Activated CD4-positive, alpha-beta T cell treated with anti-CD3 and anti-CD28 coated beads, Interleukin-2, amount 50 U/mL, for 16 hours (primary cell): ENCODE results near the gene KAT14.
"Not testable (repeated sequence)": the region's sequence is repeated elsewhere in the genome, so short reads cannot be mapped to it uniquely, and the experiment has no call there.

Experiments used
- DNase-seq: peaks from one replicate; pipeline ENCODE4 v3.0.0-alpha.2; 2020

The KAT14 gene

GRCh38 chr20:18137412-18138265 is at the start of gene KAT14, which contains the start of gene PET117:
TSS of gene KAT14 (plus strand) at chr20:18137863. CDS start at chr20:18142661, 4,798 bp downstream.
TSS of gene PET117 (plus strand) at chr20:18137863. CDS start at chr20:18137956, 93 bp downstream.
- DNase-seq: peak; percentile 90

- not testable (repeated sequence) for DNase-seq
These were observed 49.4 kb upstream of the KAT14 start for GRCh38 chr20:18088298-18088697.

GRCh38 chr20:18088841-18089240 is 48.8 kb upstream of the KAT14 start:
- DNase-seq: not testable (repeated sequence)

GRCh38 chr20:18090044-18090443 is 47.6 kb upstream of the KAT14 start:
- no peak for DNase-seq

- no peak for DNase-seq
These were observed 47.2 kb upstream of the KAT14 start for GRCh38 chr20:18090477-18090876.

- DNase-seq: no peak
These were observed 46.0 kb upstream of the KAT14 start for GRCh38 chr20:18091623-18092022.

- DNase-seq: no peak
These were observed 44.8 kb upstream of the KAT14 start for GRCh38 chr20:18092890-18093289.

GRCh38 chr20:18093388-18093787 is 44.3 kb upstream of the KAT14 start:
- no peak for DNase-seq

- DNase-seq: no peak
These were observed 43.5 kb upstream of the KAT14 start for GRCh38 chr20:18094191-18094590.

GRCh38 chr20:18100569-18100968 is 37.1 kb upstream of the KAT14 start:
- not testable (repeated sequence) for DNase-seq

GRCh38 chr20:18101125-18101810 is 36.4 kb upstream of the KAT14 start:
- no peak for DNase-seq

GRCh38 chr20:18103497-18103896 is 34.2 kb upstream of the KAT14 start:
- DNase-seq: no peak

GRCh38 chr20:18108326-18108725 is 29.3 kb upstream of the KAT14 start:
- DNase-seq: no peak

- DNase-seq: not testable (repeated sequence)
These were observed 9.1 kb upstream of the KAT14 start for GRCh38 chr20:18128574-18128973.

GRCh38 chr20:18132663-18133062 is 5.0 kb upstream of the KAT14 start:
- DNase-seq: no peak

GRCh38 chr20:18133962-18134361 is 3.7 kb upstream of the KAT14 start:
- DNase-seq: no peak

- DNase-seq: no peak
These were observed 561 bp downstream of the KAT14 start for GRCh38 chr20:18138266-18138582.

- no peak for DNase-seq
These were observed 1.2 kb downstream of the KAT14 start for GRCh38 chr20:18138639-18139583.

GRCh38 chr20:18139832-18140231 is 2.2 kb downstream of the KAT14 start:
- no peak for DNase-seq

GRCh38 chr20:18144541-18145099 is 7.0 kb downstream of the KAT14 start:
- no peak for DNase-seq

GRCh38 chr20:18154342-18154741 is 16.7 kb downstream of the KAT14 start:
- DNase-seq: no peak

- DNase-seq: no peak
These were observed 18.4 kb downstream of the KAT14 start for GRCh38 chr20:18156045-18156444.

GRCh38 chr20:18164356-18164755 is 26.7 kb downstream of the KAT14 start:
- no peak for DNase-seq
